PC-3 (cell line): ENCODE measurements around the gene ARSB.

Source experiments
- EZH2 ChIP-seq: fragments of 300-600 bp; sonication (generic); IDR thresholded peaks from one replicate; pipeline ENCODE4 v1.6.1; 2017; ENCODE audit warnings: antibody characterized with exemption, mild to moderate bottlenecking, low read length; ENCODE audit not compliant: unreplicated experiment
- EZH2phosphoT487 ChIP-seq: fragments of 300-600 bp; sonication (generic); IDR thresholded peaks from 2 replicates; pipeline ENCODE4 v1.6.1; 2018; ENCODE audit warnings: mild to moderate bottlenecking, antibody characterized with exemption, low read length, borderline replicate concordance
- TF ChIP-seq, protein P1 (sequence below): fragments of 300-600 bp; sonication (generic); conservative IDR thresholded peaks from 2 replicates; pipeline ENCODE4 v1.5.1; 2017; ENCODE audit warnings: antibody characterized with exemption, low read depth, mild to moderate bottlenecking, low read length

DNA sequence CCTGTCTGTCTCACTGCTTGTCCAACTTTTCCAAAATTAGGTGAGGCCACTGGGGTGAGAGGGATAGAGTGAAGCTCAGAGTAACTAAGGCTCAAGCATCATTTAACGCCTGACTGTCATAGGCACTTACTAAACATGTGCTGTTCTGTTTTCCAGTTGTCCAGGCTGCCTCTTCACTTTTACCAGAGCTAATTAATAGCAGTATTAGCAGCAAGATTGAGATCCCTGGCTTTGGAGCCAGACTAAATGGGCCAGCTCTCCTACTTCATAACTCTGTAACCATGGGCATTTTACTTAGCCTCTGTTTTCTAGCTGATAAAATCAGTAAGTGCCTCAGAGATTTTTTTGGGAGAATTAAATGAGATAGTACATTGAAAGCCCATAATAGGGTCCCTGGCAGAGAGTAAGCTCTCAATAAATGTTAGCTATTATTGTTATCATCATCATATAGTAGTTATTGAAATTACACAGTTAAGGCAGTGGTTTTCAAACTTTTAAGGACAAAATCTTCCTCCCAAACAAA is 190.4 kb downstream of the ARSB start:
- TF ChIP-seq, protein P1, sequence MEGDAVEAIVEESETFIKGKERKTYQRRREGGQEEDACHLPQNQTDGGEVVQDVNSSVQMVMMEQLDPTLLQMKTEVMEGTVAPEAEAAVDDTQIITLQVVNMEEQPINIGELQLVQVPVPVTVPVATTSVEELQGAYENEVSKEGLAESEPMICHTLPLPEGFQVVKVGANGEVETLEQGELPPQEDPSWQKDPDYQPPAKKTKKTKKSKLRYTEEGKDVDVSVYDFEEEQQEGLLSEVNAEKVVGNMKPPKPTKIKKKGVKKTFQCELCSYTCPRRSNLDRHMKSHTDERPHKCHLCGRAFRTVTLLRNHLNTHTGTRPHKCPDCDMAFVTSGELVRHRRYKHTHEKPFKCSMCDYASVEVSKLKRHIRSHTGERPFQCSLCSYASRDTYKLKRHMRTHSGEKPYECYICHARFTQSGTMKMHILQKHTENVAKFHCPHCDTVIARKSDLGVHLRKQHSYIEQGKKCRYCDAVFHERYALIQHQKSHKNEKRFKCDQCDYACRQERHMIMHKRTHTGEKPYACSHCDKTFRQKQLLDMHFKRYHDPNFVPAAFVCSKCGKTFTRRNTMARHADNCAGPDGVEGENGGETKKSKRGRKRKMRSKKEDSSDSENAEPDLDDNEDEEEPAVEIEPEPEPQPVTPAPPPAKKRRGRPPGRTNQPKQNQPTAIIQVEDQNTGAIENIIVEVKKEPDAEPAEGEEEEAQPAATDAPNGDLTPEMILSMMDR, result no peak
- no peak for TF ChIP-seq EZH2phosphoT487
- no peak for TF ChIP-seq EZH2
